ENCODE results near the gene TADA3. TPM values are rescaled to one million over a fixed set of nuclear protein-coding genes. Genes with fewer than 3 reads are reported as not detected.

Gene TADA3
- polyA plus RNA-seq (ENCODE audit: insufficient read length): 61.8 TPM

GRCh38 chr3:9792405-9793160 lies at the start of gene TADA3, which contains the start of gene ARPC4:
Gene TADA3, minus strand, starts transcription at chr3:9792473. Its CDS starts 1,007 bp downstream, at chr3:9791466.
Gene ARPC4, plus strand, starts transcription at chr3:9793082. Its CDS starts 40 bp downstream, at chr3:9793122.
- peak; percentile 93 for DNase-seq (ENCODE audit: low read depth)

GRCh38 chr3:9841015-9841414 lies 48.7 kb upstream of the TADA3 start:
- DNase-seq (ENCODE audit: low read depth): no peak

GRCh38 chr3:9838856-9839255 lies 46.6 kb upstream of the TADA3 start:
- no peak for DNase-seq (ENCODE audit: low read depth)

- no peak for DNase-seq (ENCODE audit: low read depth)
Measured at GRCh38 chr3:9837701-9838582, 45.7 kb upstream of the TADA3 start.

GRCh38 chr3:9834520-9835380 lies 42.5 kb upstream of the TADA3 start:
- DNase-seq (ENCODE audit: low read depth): no peak

- DNase-seq (ENCODE audit: low read depth): no peak
Measured at GRCh38 chr3:9833078-9833477, 40.8 kb upstream of the TADA3 start.

- DNase-seq (ENCODE audit: low read depth): no peak
Measured at GRCh38 chr3:9831253-9831652, 39.0 kb upstream of the TADA3 start.

- no peak for DNase-seq (ENCODE audit: low read depth)
Measured at GRCh38 chr3:9828801-9829755, 36.8 kb upstream of the TADA3 start.

- no peak for DNase-seq (ENCODE audit: low read depth)
Measured at GRCh38 chr3:9826815-9827573, 34.7 kb upstream of the TADA3 start.

GRCh38 chr3:9825451-9826040 lies 33.3 kb upstream of the TADA3 start:
- no peak for DNase-seq (ENCODE audit: low read depth)

- no peak for DNase-seq (ENCODE audit: low read depth)
Measured at GRCh38 chr3:9820946-9821345, 28.7 kb upstream of the TADA3 start.

- DNase-seq (ENCODE audit: low read depth): no peak
Measured at GRCh38 chr3:9820543-9820942, 28.3 kb upstream of the TADA3 start.

- DNase-seq (ENCODE audit: low read depth): no peak
Measured at GRCh38 chr3:9818666-9819335, 26.5 kb upstream of the TADA3 start.

GRCh38 chr3:9817436-9817835 lies 25.2 kb upstream of the TADA3 start:
- DNase-seq (ENCODE audit: low read depth): no peak

GRCh38 chr3:9815986-9816385 lies 23.7 kb upstream of the TADA3 start:
- no peak for DNase-seq (ENCODE audit: low read depth)

GRCh38 chr3:9812870-9813483 lies 20.7 kb upstream of the TADA3 start:
- no peak for DNase-seq (ENCODE audit: low read depth)

- DNase-seq (ENCODE audit: low read depth): no peak
Measured at GRCh38 chr3:9810846-9811245, 18.6 kb upstream of the TADA3 start.

GRCh38 chr3:9810433-9810770 lies 18.1 kb upstream of the TADA3 start:
- DNase-seq (ENCODE audit: low read depth): no peak

Measured in forelimb muscle (tissue), 1 donor.